Chondrocyte (in vitro differentiated cells): ENCODE measurements around the gene ARTN. TPM values are rescaled to one million over a fixed set of nuclear protein-coding genes. Genes with fewer than 3 reads are reported as not detected.

Experiments
- DNase-seq: peaks from one replicate; pipeline ENCODE4 v3.0.0; 2021; ENCODE audit warnings: mixed read lengths, low spot score
- H3K27ac Mint-ChIP-seq: one replicate; pipeline ENCODE4 v1.8.0; 2021; ENCODE audit warnings: mild to moderate bottlenecking, moderate library complexity, mixed read lengths; ENCODE audit not compliant: unreplicated experiment
- H3K27me3 Mint-ChIP-seq: 2 replicates; pipeline ENCODE4 v1.8.0; 2021; ENCODE audit warnings: low read depth, mixed read lengths
- H3K36me3 Mint-ChIP-seq: 2 replicates; pipeline ENCODE4 v1.8.0; 2021; ENCODE audit warnings: low read depth, mixed read lengths
- H3K4me1 Mint-ChIP-seq: 2 replicates; pipeline ENCODE4 v1.8.0; 2021; ENCODE audit warnings: low read depth, mild to moderate bottlenecking, mixed read lengths
- H3K4me3 Mint-ChIP-seq: one replicate; pipeline ENCODE4 v1.8.0; 2021; ENCODE audit warnings: mild to moderate bottlenecking, moderate library complexity, mixed read lengths; ENCODE audit not compliant: unreplicated experiment
- H3K9me3 Mint-ChIP-seq: 2 replicates; pipeline ENCODE4 v1.8.0; 2021; ENCODE audit warnings: low read depth, mixed read lengths
- total RNA-seq: library from RNA; stranded (reverse); gene quantifications from 3 replicates; pipeline ENCODE4 v1.2.1, GENCODE V29; 2021
- TF ChIP-seq, protein P1 (sequence below): fragments of 200-600 bp; sonication (generic); IDR thresholded peaks from 2 replicates; pipeline ENCODE4 v1.5.0; 2021; ENCODE audit warnings: antibody characterized with exemption, mild to moderate bottlenecking, moderate library complexity

Gene ARTN
- total RNA-seq, 1 donor from 2014 or later: 0.50 TPM

DNA sequence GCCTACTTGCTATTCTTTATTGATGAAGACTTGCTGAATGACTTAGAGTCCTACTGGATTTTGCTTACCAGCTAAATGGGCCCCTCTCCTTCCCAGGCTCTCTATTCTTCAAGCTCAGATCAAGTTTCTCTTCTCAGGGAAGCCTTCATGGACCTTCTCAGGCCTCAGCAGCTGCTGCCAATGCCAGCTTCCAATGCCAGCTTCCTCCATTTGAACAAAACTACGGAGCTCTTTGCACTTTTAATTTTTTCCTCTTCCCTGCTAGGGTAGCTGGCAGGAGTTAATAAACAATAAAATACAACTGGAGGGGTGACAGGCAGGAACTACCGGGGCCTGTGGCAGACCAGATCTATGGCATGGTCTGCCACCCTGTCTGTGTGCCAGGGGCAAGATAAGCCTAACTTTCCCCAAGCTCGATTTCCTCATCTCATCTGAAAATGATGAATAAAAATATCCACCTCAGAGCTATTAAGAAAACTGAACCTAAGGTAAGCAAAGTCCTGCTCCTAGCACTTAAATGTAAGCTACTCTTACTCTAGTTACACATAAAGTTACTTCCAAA is 12.2 kb downstream of the ARTN start:
- TF ChIP-seq, protein P1, sequence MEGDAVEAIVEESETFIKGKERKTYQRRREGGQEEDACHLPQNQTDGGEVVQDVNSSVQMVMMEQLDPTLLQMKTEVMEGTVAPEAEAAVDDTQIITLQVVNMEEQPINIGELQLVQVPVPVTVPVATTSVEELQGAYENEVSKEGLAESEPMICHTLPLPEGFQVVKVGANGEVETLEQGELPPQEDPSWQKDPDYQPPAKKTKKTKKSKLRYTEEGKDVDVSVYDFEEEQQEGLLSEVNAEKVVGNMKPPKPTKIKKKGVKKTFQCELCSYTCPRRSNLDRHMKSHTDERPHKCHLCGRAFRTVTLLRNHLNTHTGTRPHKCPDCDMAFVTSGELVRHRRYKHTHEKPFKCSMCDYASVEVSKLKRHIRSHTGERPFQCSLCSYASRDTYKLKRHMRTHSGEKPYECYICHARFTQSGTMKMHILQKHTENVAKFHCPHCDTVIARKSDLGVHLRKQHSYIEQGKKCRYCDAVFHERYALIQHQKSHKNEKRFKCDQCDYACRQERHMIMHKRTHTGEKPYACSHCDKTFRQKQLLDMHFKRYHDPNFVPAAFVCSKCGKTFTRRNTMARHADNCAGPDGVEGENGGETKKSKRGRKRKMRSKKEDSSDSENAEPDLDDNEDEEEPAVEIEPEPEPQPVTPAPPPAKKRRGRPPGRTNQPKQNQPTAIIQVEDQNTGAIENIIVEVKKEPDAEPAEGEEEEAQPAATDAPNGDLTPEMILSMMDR: no peak
- DNase-seq: no peak
- Mint-ChIP-seq H3K27ac (peak overlapping the region; percentile 98), H3K4me1 (peaks cover 32% of the 10 kb centered on the region), H3K27me3 (no peaks in the 10 kb centered on the region), H3K36me3 (peaks cover 6% of the 10 kb centered on the region), H3K9me3 (no peaks in the 10 kb centered on the region), H3K4me3 (peak overlapping the region; percentile 86)

DNA sequence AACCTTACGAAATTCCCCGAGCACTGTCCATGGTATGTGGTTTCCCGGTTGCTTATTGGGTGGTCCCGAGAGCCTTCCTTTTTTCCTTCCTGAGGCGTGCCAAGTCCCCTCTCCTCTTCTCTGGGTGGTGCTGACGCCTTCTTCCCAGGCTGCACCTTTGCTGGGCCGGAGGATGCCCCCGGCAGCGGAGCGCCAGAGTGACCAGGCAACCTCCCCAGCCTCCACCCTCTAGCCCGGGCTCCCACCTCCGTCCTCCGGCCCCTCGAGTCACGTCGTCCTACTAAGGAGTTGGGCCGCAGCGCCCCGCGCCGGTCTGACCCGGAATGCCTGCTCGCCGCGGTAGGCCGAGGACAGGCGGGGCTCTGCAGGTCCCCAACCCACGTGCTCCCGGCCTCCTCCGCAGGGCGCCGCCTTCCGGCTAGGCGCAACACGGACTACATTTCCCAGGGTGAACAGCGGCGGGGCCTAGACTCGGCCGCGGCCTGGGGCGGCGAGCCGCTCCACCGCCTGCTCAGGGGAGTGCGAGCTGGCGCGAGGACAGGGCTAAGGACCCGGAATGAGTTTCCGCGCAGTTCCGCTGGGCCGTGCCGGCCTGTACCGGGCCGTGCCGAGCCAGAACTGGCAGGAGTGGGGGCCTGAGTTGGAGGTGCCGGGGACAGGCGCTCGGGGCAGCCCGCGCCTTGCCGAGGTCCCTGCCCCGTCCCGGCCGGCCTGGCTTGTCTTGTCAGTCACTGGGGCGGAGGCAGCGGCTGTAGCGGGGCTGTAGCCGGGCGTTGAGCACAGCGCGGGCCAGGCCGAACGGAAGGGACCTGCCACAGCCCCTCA is 12.8 kb downstream of the ARTN start, which contains the start of gene IPO13:
Gene IPO13, plus strand, starts transcription at position 715 of the 825 bp plus-strand sequence. CDS start 651 bp downstream, outside the sequence.
- Mint-ChIP-seq H3K9me3 (no peaks in the 10 kb centered on the region), H3K27ac (peak within 1 kb of the TSS; percentile 98), H3K36me3 (peaks cover 6% of the 10 kb centered on the region), H3K27me3 (no peaks in the 10 kb centered on the region), H3K4me3 (peak within 1 kb of the TSS; percentile 86), H3K4me1 (peaks cover 33% of the 10 kb centered on the region)
- TF ChIP-seq, protein P1: peak; percentile 82
- peak; percentile 98 for DNase-seq

DNA sequence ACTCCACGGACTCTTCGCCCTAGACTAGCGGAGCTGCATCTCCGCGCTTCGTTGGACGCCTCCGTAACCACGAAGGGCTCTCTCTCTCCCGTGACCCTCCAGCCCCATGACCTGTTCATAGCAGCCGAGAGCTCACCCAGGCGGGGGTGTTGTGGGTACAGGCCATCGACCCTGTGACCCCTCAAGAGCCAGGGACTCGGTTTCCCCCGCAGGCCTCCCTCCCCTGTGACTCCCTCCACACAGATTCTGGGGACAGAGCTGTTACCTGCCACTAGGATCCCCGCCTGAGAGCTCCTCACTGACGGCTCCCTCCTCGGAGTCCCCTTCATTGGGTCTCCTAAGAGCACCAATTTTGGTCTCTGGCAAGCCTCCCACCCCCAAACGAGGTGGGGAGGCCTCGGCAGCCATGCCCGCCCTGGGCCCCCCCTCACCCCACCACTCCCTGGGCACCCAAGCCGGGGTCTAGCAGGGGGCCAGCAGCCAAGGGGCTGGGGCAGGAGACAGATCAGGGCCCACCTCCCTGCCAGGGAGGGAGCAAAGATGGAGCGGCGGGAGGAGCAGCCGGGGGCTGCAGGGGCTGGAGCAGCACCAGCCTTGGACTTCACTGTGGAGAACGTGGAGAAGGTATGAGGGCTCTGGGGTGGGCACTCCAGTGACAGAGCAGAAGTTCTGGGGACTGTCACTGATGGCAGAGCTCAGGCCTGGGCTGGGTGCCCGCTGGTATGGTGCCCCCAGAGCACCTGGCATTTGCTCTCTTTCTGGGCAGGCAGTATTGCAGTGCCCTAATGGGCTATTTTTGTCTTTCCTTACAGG is 13.7 kb downstream of the ARTN start:
- Mint-ChIP-seq H3K36me3 (peaks cover 6% of the 10 kb centered on the region), H3K27ac (peak overlapping the region; percentile 98), H3K4me1 (peaks cover 33% of the 10 kb centered on the region), H3K9me3 (no peaks in the 10 kb centered on the region), H3K4me3 (peak overlapping the region; percentile 86), H3K27me3 (no peaks in the 10 kb centered on the region)
- DNase-seq: no peak
- TF ChIP-seq, protein P1: no peak

DNA sequence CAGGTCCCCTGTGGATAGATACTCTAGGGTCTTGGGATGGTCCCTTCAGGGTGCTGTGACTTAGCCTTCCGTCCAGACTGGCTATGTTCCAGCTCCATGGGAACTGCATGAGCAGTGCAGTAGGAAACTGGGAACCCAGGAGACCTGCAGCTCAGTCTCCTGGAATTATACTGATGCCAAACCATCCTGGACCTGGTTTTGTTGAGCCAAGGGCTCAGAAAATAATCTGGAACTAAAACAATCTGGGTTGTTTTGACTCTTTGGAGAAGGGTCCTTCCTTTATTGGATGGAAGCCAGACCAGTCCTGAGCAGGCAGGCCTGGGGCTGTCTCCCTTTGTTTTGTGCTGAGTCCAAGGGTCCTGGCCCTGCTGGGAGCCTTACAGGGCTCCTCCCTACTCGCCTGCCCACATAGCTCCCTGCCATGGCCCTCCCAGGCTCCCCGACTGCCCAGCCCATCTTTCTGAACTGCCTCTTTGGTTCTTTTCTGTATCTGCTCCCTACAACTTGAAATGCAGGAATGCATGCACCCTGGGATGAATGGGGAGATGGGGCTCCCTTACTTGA is 14.4 kb downstream of the ARTN start:
- Mint-ChIP-seq H3K9me3 (no peaks in the 10 kb centered on the region), H3K27me3 (no peaks in the 10 kb centered on the region), H3K27ac (no peak overlapping the region), H3K36me3 (peaks cover 6% of the 10 kb centered on the region), H3K4me3 (peak overlapping the region; percentile 86), H3K4me1 (peaks cover 33% of the 10 kb centered on the region)
- TF ChIP-seq, protein P1: no peak
- no peak for DNase-seq

DNA sequence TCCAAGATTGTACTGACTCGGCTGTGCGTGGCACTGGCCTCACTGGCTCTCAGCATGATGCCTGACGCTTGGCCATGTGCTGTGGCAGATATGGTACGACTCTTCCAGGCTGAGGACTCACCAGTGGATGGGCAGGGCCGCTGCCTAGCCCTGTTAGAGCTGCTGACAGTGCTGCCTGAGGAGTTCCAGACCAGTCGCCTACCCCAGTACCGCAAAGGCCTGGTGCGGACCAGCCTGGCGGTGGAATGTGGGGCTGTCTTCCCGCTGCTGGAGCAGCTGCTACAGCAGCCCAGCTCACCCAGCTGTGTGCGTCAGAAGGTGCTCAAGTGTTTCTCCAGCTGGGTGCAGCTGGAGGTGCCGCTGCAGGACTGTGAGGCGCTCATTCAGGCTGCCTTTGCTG is 16.1 kb downstream of the ARTN start:
- no peak overlapping the region for H3K27ac Mint-ChIP-seq
- no peaks in the 10 kb centered on the region for H3K9me3 Mint-ChIP-seq
- peaks cover 33% of the 10 kb centered on the region for H3K4me1 Mint-ChIP-seq
- H3K36me3 Mint-ChIP-seq: peaks cover 6% of the 10 kb centered on the region
- peak; percentile 71 for DNase-seq
- H3K27me3 Mint-ChIP-seq: no peaks in the 10 kb centered on the region
- no peak overlapping the region for H3K4me3 Mint-ChIP-seq
- TF ChIP-seq, protein P1: no peak
